Measurements from ENCODE around the gene ZNF280B. TPM values are rescaled to one million over a fixed set of nuclear protein-coding genes. Genes with fewer than 3 reads are reported as not detected.

Gene ZNF280B
- total and polyA plus RNA-seq, 2 of the 13 experiments (the other 11 are each of a cell fraction or from before 2014, with no cell fraction given) = 3.7 to 3.9 TPM

DNA sequence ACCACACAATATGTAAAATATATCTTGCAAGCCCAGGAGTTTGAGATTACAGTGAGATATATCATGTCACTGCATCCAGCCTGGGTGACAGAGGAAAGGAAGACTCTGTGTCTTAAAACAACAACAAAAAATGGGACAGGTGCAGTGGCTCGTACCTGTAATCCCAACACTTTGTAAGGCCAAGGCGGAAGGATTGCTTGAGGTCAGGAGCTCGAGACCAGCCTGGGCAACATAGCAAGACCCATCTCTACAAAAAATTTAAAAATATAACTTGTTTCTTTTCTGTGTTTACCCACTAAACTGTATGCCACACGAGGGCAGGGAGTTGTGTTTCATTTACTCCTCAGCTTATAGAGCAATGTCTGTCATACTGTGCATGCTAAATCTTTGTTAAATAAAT lies 8.4 kb upstream of the ZNF280B start:
- Histone ChIP-seq H3K79me2 (ENCODE audit: insufficient read depth, low read length) (no peaks in the 10 kb centered on the region), H3K4me3 (replicated peaks in 1 of 3; ENCODE audit: insufficient read depth in 1 of 3, low read depth in 2 of 3, low read length in 3 of 3) (no peak overlapping the region), H4K20me1 (ENCODE audit: insufficient read depth, low read length) (no peaks in the 10 kb centered on the region), H3K27me3 (ENCODE audit: control insufficient read depth in 1 of 2, insufficient read depth in 2 of 2, low read length in 2 of 2) (no peaks in the 10 kb centered on the region), H2AFZ (ENCODE audit: low read length) (no peak overlapping the region), H3K4me1 (ENCODE audit: insufficient read depth, low read length) (peaks cover 24% of the 10 kb centered on the region), H3K27ac (ENCODE audit: extremely low read length, insufficient read depth, low read length) (no peak overlapping the region), H3K9me3 (ENCODE audit: low read length) (no peaks in the 10 kb centered on the region), H3K36me3 (replicated peaks in 1 of 2; ENCODE audit: control insufficient read depth in 1 of 2, insufficient read depth in 2 of 2, low read length in 2 of 2) (no peaks in the 10 kb centered on the region; a peak in 1 of 5 replicates), H3K9ac (ENCODE audit: insufficient read depth, low read depth, low read length) (no peak overlapping the region), H3K4me2 (ENCODE audit: low read depth, low read length) (no peak overlapping the region)
- ATAC-seq (no peak), FAIRE-seq (no peak), DNase-seq (ENCODE audit: low spot score) (no peak)
- in situ Hi-C loops (cut with HindIII; ENCODE audit: extremely low pct_ligation_motif_present, low pct_unique_long_range_greater_than_20kb) (no loop called here), intact Hi-C loops (cut with micrococcal nuclease; ENCODE audit: unreplicated experiment) (no loop called here)
- no TSS peak for BruUV-seq (replicated peaks)
- TF ChIP-seq ZNF44 (CRISPR knock-in tag; IDR thresholded peaks at IDR 0.05) (no peak), ZNF670 (CRISPR knock-in tag; IDR thresholded peaks at IDR 0.05; ENCODE audit: borderline replicate concordance) (no peak), ATRX (CRISPR knock-in tag; IDR thresholded peaks at IDR 0.05; ENCODE audit: borderline replicate concordance) (no peak), PHB2 (IDR thresholded peaks at IDR 0.05; ENCODE audit: partially characterized antibody) (no peak), ZNF776 (CRISPR knock-in tag; IDR thresholded peaks at IDR 0.05) (no peak), SPEN (CRISPR knock-in tag; IDR thresholded peaks at IDR 0.05; ENCODE audit: low read depth) (no peak), MTA3 (CRISPR knock-in tag; IDR thresholded peaks at IDR 0.05) (no peak), NFIC (IDR thresholded peaks at IDR 0.05; ENCODE audit: low read length) (no peak)
- TF ChIP-seq, protein P1, sequence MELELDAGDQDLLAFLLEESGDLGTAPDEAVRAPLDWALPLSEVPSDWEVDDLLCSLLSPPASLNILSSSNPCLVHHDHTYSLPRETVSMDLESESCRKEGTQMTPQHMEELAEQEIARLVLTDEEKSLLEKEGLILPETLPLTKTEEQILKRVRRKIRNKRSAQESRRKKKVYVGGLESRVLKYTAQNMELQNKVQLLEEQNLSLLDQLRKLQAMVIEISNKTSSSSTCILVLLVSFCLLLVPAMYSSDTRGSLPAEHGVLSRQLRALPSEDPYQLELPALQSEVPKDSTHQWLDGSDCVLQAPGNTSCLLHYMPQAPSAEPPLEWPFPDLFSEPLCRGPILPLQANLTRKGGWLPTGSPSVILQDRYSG (CRISPR knock-in tag; IDR thresholded peaks at IDR 0.05) = no peak
- ChIA-PET CTCF (ENCODE audit: low intra/inter-chr PET ratio, low total read pairs) (no interaction called here), POLR2A (interaction anchor here (0.5 kb wide), 1 partner anchor 12 kb away, joined by 3 read pairs; no protein-coding TSS in a partner anchor)
- 68% methylated on average over 4 of the region's 4 CpGs for WGBS (ENCODE audit: low lambda C conversion rate)

DNA sequence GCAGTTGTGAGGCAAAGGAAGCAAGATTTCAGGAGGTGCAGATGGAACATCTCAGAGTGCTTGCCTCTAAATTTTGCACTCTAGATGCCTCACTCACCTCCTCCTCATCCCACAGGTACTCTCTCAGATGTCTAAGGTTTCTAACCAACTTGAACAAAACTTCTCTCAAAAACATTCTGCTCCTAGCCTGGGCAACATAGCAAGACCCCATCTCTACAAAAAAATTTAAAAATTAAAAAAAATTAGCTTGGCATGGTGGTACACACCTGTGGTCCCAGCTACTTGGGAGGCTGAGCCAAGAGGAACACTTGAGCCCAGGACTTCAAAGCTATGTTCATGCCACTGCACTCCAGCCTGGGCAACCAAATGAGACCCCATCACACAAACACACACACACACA lies 7.3 kb upstream of the ZNF280B start:
- ChIA-PET CTCF (ENCODE audit: low intra/inter-chr PET ratio, low total read pairs) (no interaction called here), POLR2A (no interaction called here)
- in situ Hi-C loops (cut with HindIII; ENCODE audit: extremely low pct_ligation_motif_present, low pct_unique_long_range_greater_than_20kb) = no loop called here
- Histone ChIP-seq H4K20me1 (ENCODE audit: insufficient read depth, low read length) (no peaks in the 10 kb centered on the region), H3K79me2 (ENCODE audit: insufficient read depth, low read length) (no peaks in the 10 kb centered on the region), H3K4me2 (ENCODE audit: low read depth, low read length) (no peak overlapping the region), H3K4me1 (ENCODE audit: insufficient read depth, low read length) (peaks cover 18% of the 10 kb centered on the region), H3K9ac (ENCODE audit: insufficient read depth, low read depth, low read length) (no peak overlapping the region), H3K36me3 (replicated peaks in 1 of 2; ENCODE audit: control insufficient read depth in 1 of 2, insufficient read depth in 2 of 2, low read length in 2 of 2) (no peaks in the 10 kb centered on the region; a peak in 1 of 5 replicates), H2AFZ (ENCODE audit: low read length) (no peak overlapping the region), H3K27me3 (ENCODE audit: control insufficient read depth in 1 of 2, insufficient read depth in 2 of 2, low read length in 2 of 2) (no peaks in the 10 kb centered on the region), H3K27ac (ENCODE audit: extremely low read length, insufficient read depth, low read length) (no peak overlapping the region), H3K9me3 (ENCODE audit: low read length) (no peaks in the 10 kb centered on the region), H3K4me3 (replicated peaks in 1 of 3; ENCODE audit: insufficient read depth in 1 of 3, low read depth in 2 of 3, low read length in 3 of 3) (no peak overlapping the region)
- FAIRE-seq (no peak), DNase-seq (ENCODE audit: low spot score) (no peak), ATAC-seq (no peak)
- BruUV-seq (replicated peaks) = no TSS peak
- intact Hi-C loops (cut with micrococcal nuclease; ENCODE audit: unreplicated experiment) = no loop called here
- TF ChIP-seq, protein P2, sequence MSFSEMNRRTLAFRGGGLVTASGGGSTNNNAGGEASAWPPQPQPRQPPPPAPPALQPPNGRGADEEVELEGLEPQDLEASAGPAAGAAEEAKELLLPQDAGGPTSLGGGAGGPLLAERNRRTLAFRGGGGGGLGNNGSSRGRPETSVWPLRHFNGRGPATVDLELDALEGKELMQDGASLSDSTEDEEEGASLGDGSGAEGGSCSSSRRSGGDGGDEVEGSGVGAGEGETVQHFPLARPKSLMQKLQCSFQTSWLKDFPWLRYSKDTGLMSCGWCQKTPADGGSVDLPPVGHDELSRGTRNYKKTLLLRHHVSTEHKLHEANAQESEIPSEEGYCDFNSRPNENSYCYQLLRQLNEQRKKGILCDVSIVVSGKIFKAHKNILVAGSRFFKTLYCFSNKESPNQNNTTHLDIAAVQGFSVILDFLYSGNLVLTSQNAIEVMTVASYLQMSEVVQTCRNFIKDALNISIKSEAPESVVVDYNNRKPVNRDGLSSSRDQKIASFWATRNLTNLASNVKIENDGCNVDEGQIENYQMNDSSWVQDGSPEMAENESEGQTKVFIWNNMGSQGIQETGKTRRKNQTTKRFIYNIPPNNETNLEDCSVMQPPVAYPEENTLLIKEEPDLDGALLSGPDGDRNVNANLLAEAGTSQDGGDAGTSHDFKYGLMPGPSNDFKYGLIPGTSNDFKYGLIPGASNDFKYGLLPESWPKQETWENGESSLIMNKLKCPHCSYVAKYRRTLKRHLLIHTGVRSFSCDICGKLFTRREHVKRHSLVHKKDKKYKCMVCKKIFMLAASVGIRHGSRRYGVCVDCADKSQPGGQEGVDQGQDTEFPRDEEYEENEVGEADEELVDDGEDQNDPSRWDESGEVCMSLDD (CRISPR knock-in tag; IDR thresholded peaks at IDR 0.05; ENCODE audit: borderline replicate concordance) = no peak
- TF ChIP-seq, protein P3, sequence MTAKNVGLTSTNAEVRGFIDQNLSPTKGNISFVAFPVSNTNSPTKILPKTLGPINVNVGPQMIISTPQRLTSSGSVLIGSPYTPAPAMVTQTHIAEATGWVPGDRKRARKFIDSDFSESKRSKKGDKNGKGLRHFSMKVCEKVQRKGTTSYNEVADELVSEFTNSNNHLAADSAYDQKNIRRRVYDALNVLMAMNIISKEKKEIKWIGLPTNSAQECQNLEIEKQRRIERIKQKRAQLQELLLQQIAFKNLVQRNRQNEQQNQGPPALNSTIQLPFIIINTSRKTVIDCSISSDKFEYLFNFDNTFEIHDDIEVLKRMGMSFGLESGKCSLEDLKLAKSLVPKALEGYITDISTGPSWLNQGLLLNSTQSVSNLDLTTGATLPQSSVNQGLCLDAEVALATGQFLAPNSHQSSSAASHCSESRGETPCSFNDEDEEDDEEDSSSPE (CRISPR knock-in tag; IDR thresholded peaks at IDR 0.05) = no peak
- TF ChIP-seq RXRB (CRISPR knock-in tag; IDR thresholded peaks at IDR 0.05; ENCODE audit: borderline replicate concordance) (no peak), SRSF1 (optimal IDR thresholded peaks at IDR 0.05; ENCODE audit: low read depth, low read length) (no peak), ZNF761 (CRISPR knock-in tag; conservative IDR thresholded peaks at IDR 0.05) (no peak), ZFP90 (CRISPR knock-in tag; IDR thresholded peaks at IDR 0.05; ENCODE audit: borderline replicate concordance) (no peak), DNMT1 (CRISPR knock-in tag; IDR thresholded peaks at IDR 0.05) (no peak)

Data from HepG2 (cell line).